Thymus (tissue), 11 donors: ENCODE results near the gene MRPL45. TPM values are rescaled to one million over a fixed set of nuclear protein-coding genes. Genes with fewer than 3 reads are reported as not detected.
A peak's percentile ranks its signal among the peaks of the same experiment; 100 is the strongest.

ENCODE experiments used
- DNase-seq, 9 donors: peaks; one replicate each; pipeline ENCODE4 v3.0.0-alpha.2; 2013; ENCODE audit warnings: low spot score in 9 of 9, low read depth in 6 of 9, missing footprints in 1 of 9
- H3K27ac ChIP-seq, 2 donors: one replicate each; pipeline ENCODE4 v1.5.1; 2013; ENCODE audit warnings: control low read depth in 1 of 2, low read depth in 1 of 2, low read length in 1 of 2, mild to moderate bottlenecking in 1 of 2, moderate library complexity in 1 of 2
- H3K27me3 ChIP-seq, 2 donors: one replicate each; pipeline ENCODE4 v1.5.1; 2013; ENCODE audit warnings: low read length in 1 of 2; ENCODE audit not compliant: control insufficient read depth in 2 of 2, insufficient read depth in 1 of 2
- H3K36me3 ChIP-seq, 2 donors: one replicate each; pipeline ENCODE4 v1.5.1; 2013; ENCODE audit warnings: low read length in 1 of 2, mild to moderate bottlenecking in 1 of 2, moderate library complexity in 1 of 2; ENCODE audit not compliant: control insufficient read depth in 2 of 2, insufficient read depth in 2 of 2
- H3K4me1 ChIP-seq, 2 donors: one replicate each; pipeline ENCODE4 v1.5.1; 2013; ENCODE audit warnings: low read length in 2 of 2; ENCODE audit not compliant: control insufficient read depth in 2 of 2, insufficient read depth in 2 of 2
- H3K4me3 ChIP-seq, 2 donors: one replicate each; pipeline ENCODE4 v1.5.1; 2013; ENCODE audit warnings: low read length in 2 of 2, control low read depth in 1 of 2, mild to moderate bottlenecking in 1 of 2
- H3K9me3 ChIP-seq, 2 donors: one replicate each; pipeline ENCODE4 v1.5.1; 2013; ENCODE audit warnings: low read length in 1 of 2, mild to moderate bottlenecking in 1 of 2; ENCODE audit not compliant: control insufficient read depth in 2 of 2, insufficient read depth in 1 of 2
- WGBS: extraction: QIAGEN DNeasy Blood & Tissue Kit; methylation state at CpG from one replicate; pipeline ENCODE4 v1.1.7; 2013; 5-methylcytosine and 5-hydroxymethylcytosine counted together
- polyA plus RNA-seq: library from polyadenylated mRNA; stranded (reverse); fragments of 200-250 nt; gene quantifications from one replicate; pipeline ENCODE4 v1.2.3, GENCODE V29; 2013
- total RNA-seq: library from RNA; stranded (reverse); fragments of 120-200 nt; gene quantifications from one replicate; pipeline ENCODE4 v1.2.4, GENCODE V29; 2013
- donor health status: healthy.

MRPL45 gene
- total and polyA plus RNA-seq, 2 donors, result 28.4 to 37.3 TPM

- no peaks in the 10 kb centered on the region for H3K36me3 ChIP-seq
- H3K4me1 ChIP-seq, result peaks cover 0 to 3% of the 10 kb centered on the region in 2 donors
- H3K9me3 ChIP-seq, result no peaks in the 10 kb centered on the region
- H3K4me3 ChIP-seq, result no peak overlapping the region
- H3K27me3 ChIP-seq, result peaks cover 0 to 6% of the 10 kb centered on the region in 2 donors
- no peak overlapping the region for H3K27ac ChIP-seq
- no peak for DNase-seq
Measured at GRCh38 chr17:38339891-38340290, 42.9 kb downstream of the MRPL45 start.

- no peak for DNase-seq
- no peaks in the 10 kb centered on the region for H3K36me3 ChIP-seq
- WGBS, result 87% methylated on average over 5 of the region's 5 CpGs
- no peak overlapping the region for H3K27ac ChIP-seq
- H3K27me3 ChIP-seq, result peaks cover 0 to 6% of the 10 kb centered on the region in 2 donors
- H3K9me3 ChIP-seq, result no peaks in the 10 kb centered on the region
- H3K4me1 ChIP-seq, result peaks cover 0 to 3% of the 10 kb centered on the region in 2 donors
- no peak overlapping the region for H3K4me3 ChIP-seq
Measured at GRCh38 chr17:38341035-38341721, 44.2 kb downstream of the MRPL45 start.

GRCh38 chr17:38342886-38343607, 46.1 kb downstream of the MRPL45 start:
- Histone ChIP-seq H3K9me3 (no peaks in the 10 kb centered on the region), H3K4me1 (peaks cover 0 to 3% of the 10 kb centered on the region in 2 donors), H3K27ac (no peak overlapping the region), H3K36me3 (no peaks in the 10 kb centered on the region), H3K4me3 (no peak overlapping the region), H3K27me3 (peaks cover 0 to 4% of the 10 kb centered on the region in 2 donors)
- 91% methylated on average over 18 of the region's 18 CpGs for WGBS
- DNase-seq, result no peak

- Histone ChIP-seq H3K4me3 (no peak within 1 kb of the TSS), H3K27me3 (peaks cover 0 to 4% of the 10 kb centered on the region in 2 donors), H3K4me1 (peaks cover under 1 to 3% of the 10 kb centered on the region in 2 donors), H3K36me3 (no peaks in the 10 kb centered on the region), H3K27ac (no peak within 1 kb of the TSS), H3K9me3 (no peaks in the 10 kb centered on the region)
- no peak for DNase-seq
- 94% methylated on average over 18 of the region's 18 CpGs for WGBS
Measured at GRCh38 chr17:38343608-38344419, 46.8 kb downstream of the MRPL45 start, which contains the start of gene GPR179. Gene GPR179 (minus strand): TSS chr17:38343956. CDS start chr17:38343789, 167 bp downstream.

GRCh38 chr17:38344420-38344745, 47.4 kb downstream of the MRPL45 start:
- Histone ChIP-seq H3K4me1 (peaks cover 3% of the 10 kb centered on the region in 2 donors), H3K27me3 (peaks cover 0 to 4% of the 10 kb centered on the region in 2 donors), H3K9me3 (no peaks in the 10 kb centered on the region), H3K4me3 (no peak overlapping the region), H3K36me3 (no peaks in the 10 kb centered on the region), H3K27ac (no peak overlapping the region)
- 95% methylated on average over 3 of the region's 3 CpGs for WGBS
- no peak for DNase-seq

- DNase-seq, result no peak
- Histone ChIP-seq H3K9me3 (no peaks in the 10 kb centered on the region), H3K27me3 (peaks cover 0 to 4% of the 10 kb centered on the region in 2 donors), H3K4me3 (no peak overlapping the region), H3K27ac (no peak overlapping the region), H3K4me1 (peaks cover 3% of the 10 kb centered on the region in 2 donors), H3K36me3 (no peaks in the 10 kb centered on the region)
- 99% methylated on average over 7 of the region's 7 CpGs for WGBS
Measured at GRCh38 chr17:38345743-38346142, 48.8 kb downstream of the MRPL45 start.

GRCh38 chr17:38349097-38349730, 52.2 kb downstream of the MRPL45 start:
- Histone ChIP-seq H3K36me3 (no peaks in the 10 kb centered on the region), H3K4me1 (peaks cover 12 to 19% of the 10 kb centered on the region in 2 donors), H3K27me3 (peaks cover 0 to under 1% of the 10 kb centered on the region in 2 donors), H3K27ac (peak overlapping the region in 1 of 2 donors; percentile 0), H3K4me3 (no peak overlapping the region), H3K9me3 (no peaks in the 10 kb centered on the region)
- 17% methylated on average over 8 of the region's 8 CpGs for WGBS
- peak; percentile 55 to 92 (median 79) for DNase-seq

- WGBS, result 98% methylated on average over 2 of the region's 2 CpGs
- Histone ChIP-seq H3K4me1 (peaks cover 14 to 27% of the 10 kb centered on the region in 2 donors), H3K4me3 (no peak overlapping the region), H3K36me3 (no peaks in the 10 kb centered on the region), H3K27ac (no peak overlapping the region), H3K27me3 (no peaks in the 10 kb centered on the region), H3K9me3 (no peaks in the 10 kb centered on the region)
- no peak for DNase-seq
Measured at GRCh38 chr17:38350035-38350434, 53.1 kb downstream of the MRPL45 start.
